Measurements from ENCODE around the gene TAOK1.

The TAOK1 gene

GRCh38 chr17:29379084-29379991 lies 10.8 kb upstream of the TAOK1 start:
- DNase-seq (ENCODE audit: low spot score), result no peak

- no peak for DNase-seq (ENCODE audit: low spot score)
Measured at GRCh38 chr17:29383686-29384085, 6.5 kb upstream of the TAOK1 start.

GRCh38 chr17:29384901-29385300 lies 5.3 kb upstream of the TAOK1 start:
- no peak for DNase-seq (ENCODE audit: low spot score)

- DNase-seq (ENCODE audit: low spot score), result no peak
Measured at GRCh38 chr17:29386760-29387159, 3.4 kb upstream of the TAOK1 start.

- no peak for DNase-seq (ENCODE audit: low spot score)
Measured at GRCh38 chr17:29388937-29389336, 1.2 kb upstream of the TAOK1 start.

- no peak for DNase-seq (ENCODE audit: low spot score)
Measured at GRCh38 chr17:29390851-29391631, 878 bp downstream of the TAOK1 start.

- DNase-seq (ENCODE audit: low spot score), result no peak
Measured at GRCh38 chr17:29393436-29393835, 3.3 kb downstream of the TAOK1 start.

GRCh38 chr17:29394761-29395160 lies 4.6 kb downstream of the TAOK1 start:
- no peak for DNase-seq (ENCODE audit: low spot score)

- DNase-seq (ENCODE audit: low spot score), result no peak
Measured at GRCh38 chr17:29396066-29396465, 5.9 kb downstream of the TAOK1 start.

- no peak for DNase-seq (ENCODE audit: low spot score)
Measured at GRCh38 chr17:29399634-29400033, 9.5 kb downstream of the TAOK1 start.

- DNase-seq (ENCODE audit: low spot score), result no peak
Measured at GRCh38 chr17:29400818-29401217, 10.7 kb downstream of the TAOK1 start.

- DNase-seq (ENCODE audit: low spot score), result no peak
Measured at GRCh38 chr17:29401258-29401657, 11.1 kb downstream of the TAOK1 start.

- no peak for DNase-seq (ENCODE audit: low spot score)
Measured at GRCh38 chr17:29407856-29408255, 17.7 kb downstream of the TAOK1 start.

- no peak for DNase-seq (ENCODE audit: low spot score)
Measured at GRCh38 chr17:29409963-29410362, 19.8 kb downstream of the TAOK1 start.

GRCh38 chr17:29412780-29413565 lies 22.8 kb downstream of the TAOK1 start:
- DNase-seq (ENCODE audit: low spot score), result no peak

- no peak for DNase-seq (ENCODE audit: low spot score)
Measured at GRCh38 chr17:29420128-29420527, 30.0 kb downstream of the TAOK1 start.

GRCh38 chr17:29430275-29430674 lies 40.1 kb downstream of the TAOK1 start:
- DNase-seq (ENCODE audit: low spot score), result no peak

- no peak for DNase-seq (ENCODE audit: low spot score)
Measured at GRCh38 chr17:29433541-29433940, 43.4 kb downstream of the TAOK1 start.

- no peak for DNase-seq (ENCODE audit: low spot score)
Measured at GRCh38 chr17:29434550-29434949, 44.4 kb downstream of the TAOK1 start.

- no peak for DNase-seq (ENCODE audit: low spot score)
Measured at GRCh38 chr17:29442451-29442850, 52.3 kb downstream of the TAOK1 start.

GRCh38 chr17:29443041-29443739 lies 53.0 kb downstream of the TAOK1 start:
- no peak for DNase-seq (ENCODE audit: low spot score)

- DNase-seq (ENCODE audit: low spot score), result no peak
Measured at GRCh38 chr17:29444589-29444988, 54.4 kb downstream of the TAOK1 start.

All from activated CD4-positive, alpha-beta T cell treated with anti-CD3 and anti-CD28 coated beads, Interleukin-2, Interleukin-4, amounts not matched to agents 100 ng/mL and 50 ng/mL, durations not matched to agents 16 hours and 8 hours (primary cell).